Fibroblast of the aortic adventitia (primary cell): ENCODE measurements around the gene SDC4. TPM values are rescaled to one million over a fixed set of nuclear protein-coding genes. Genes with fewer than 3 reads are reported as not detected.
A peak's percentile ranks its signal among the peaks of the same experiment; 100 is the strongest.

ENCODE experiments used
- DNase-seq: peaks from one replicate; pipeline ENCODE4 v3.0.0-alpha.2; 2010; ENCODE audit warnings: low read depth
- H3K4me3 ChIP-seq: 2 replicates; pipeline ENCODE4 v1.5.1; 2011; ENCODE audit warnings: low read depth, mild to moderate bottlenecking, control low read depth, low read length, moderate library complexity
- total RNA-seq: library from RNA; depleted of rRNA; stranded (reverse); fragments of >200 nt; gene quantifications from 2 replicates; pipeline ENCODE4 v1.2.3, GENCODE V29; 2012; ENCODE audit warnings: low replicate concordance
- TF ChIP-seq, protein P1 (sequence below): IDR thresholded peaks from 2 replicates; pipeline ENCODE4 v1.5.1; 2011; ENCODE audit warnings: mild to moderate bottlenecking, low read length, control low read depth, inconsistent platforms; ENCODE audit not compliant: insufficient read depth

Gene SDC4
- total RNA-seq, 1 donor = 91.1 TPM

DNA sequence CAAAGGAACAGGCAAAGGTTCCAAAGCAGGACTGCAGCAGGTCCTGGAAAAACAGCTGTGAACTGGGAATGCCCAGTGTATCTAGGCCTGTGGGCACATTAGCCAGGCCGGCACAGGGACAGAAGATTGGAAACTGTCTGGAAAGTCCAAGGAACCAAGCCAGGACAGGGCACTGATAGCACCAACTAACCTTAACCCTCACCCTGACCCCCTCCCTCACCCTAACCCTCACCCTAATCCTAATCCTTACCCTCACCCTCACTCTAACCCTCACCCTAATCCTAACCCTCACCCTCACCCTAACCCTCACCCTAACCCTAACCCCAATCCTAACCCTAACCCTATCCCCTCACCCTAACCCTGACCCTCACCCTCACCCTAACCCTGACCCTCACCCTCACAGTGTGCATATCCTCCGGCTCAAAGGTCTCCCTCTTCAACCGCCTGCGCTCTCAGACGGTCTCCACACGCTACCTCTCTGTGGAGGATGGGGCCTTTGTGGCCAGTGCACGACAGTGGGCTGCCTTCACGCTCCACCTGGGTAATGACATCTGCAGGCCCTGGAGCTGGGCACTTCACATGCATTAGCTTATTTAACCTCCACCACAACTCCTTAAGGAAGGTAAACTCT, 35.0 kb downstream of the SDC4 start:
- DNase-seq = no peak
- TF ChIP-seq, protein P1, sequence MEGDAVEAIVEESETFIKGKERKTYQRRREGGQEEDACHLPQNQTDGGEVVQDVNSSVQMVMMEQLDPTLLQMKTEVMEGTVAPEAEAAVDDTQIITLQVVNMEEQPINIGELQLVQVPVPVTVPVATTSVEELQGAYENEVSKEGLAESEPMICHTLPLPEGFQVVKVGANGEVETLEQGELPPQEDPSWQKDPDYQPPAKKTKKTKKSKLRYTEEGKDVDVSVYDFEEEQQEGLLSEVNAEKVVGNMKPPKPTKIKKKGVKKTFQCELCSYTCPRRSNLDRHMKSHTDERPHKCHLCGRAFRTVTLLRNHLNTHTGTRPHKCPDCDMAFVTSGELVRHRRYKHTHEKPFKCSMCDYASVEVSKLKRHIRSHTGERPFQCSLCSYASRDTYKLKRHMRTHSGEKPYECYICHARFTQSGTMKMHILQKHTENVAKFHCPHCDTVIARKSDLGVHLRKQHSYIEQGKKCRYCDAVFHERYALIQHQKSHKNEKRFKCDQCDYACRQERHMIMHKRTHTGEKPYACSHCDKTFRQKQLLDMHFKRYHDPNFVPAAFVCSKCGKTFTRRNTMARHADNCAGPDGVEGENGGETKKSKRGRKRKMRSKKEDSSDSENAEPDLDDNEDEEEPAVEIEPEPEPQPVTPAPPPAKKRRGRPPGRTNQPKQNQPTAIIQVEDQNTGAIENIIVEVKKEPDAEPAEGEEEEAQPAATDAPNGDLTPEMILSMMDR = no peak
- H3K4me3 ChIP-seq = no peak overlapping the region

GRCh38 chr20:45312241-45312640, 36.0 kb downstream of the SDC4 start:
- TF ChIP-seq, protein P1 = no peak
- H3K4me3 ChIP-seq = no peak overlapping the region
- DNase-seq = no peak

GRCh38 chr20:45311589-45312211, 36.5 kb downstream of the SDC4 start:
- H3K4me3 ChIP-seq = no peak overlapping the region
- peak; percentile 40 for DNase-seq
- TF ChIP-seq, protein P1 = peak; percentile 80

DNA sequence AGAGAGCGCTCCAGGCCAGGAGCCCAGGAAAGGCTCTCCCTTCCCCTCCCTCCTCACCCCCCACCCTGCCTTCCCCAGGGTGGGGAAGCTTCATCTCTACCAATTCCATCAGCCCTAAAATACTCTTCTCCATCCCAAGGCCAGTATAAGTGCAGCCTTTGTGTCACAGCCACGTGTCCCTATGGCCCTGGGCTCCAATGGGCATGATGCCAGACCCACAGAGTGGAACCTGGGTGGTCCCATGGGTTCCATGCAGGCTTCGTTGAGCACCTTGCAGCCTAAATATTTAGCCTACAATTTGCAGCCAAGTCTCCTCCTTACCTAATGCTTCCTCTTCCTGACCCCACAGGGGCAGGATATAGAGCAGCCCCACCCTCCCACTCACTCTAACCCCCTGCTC, 39.1 kb downstream of the SDC4 start:
- DNase-seq = no peak
- TF ChIP-seq, protein P1 = no peak
- no peak overlapping the region for H3K4me3 ChIP-seq

- no peak for DNase-seq
These were observed 40.0 kb downstream of the SDC4 start, which contains the start of gene MATN4 for GRCh38 chr20:45308117-45308778. Gene MATN4 (minus strand): TSS chr20:45308299. CDS start chr20:45305582, 2,717 bp downstream.

DNA sequence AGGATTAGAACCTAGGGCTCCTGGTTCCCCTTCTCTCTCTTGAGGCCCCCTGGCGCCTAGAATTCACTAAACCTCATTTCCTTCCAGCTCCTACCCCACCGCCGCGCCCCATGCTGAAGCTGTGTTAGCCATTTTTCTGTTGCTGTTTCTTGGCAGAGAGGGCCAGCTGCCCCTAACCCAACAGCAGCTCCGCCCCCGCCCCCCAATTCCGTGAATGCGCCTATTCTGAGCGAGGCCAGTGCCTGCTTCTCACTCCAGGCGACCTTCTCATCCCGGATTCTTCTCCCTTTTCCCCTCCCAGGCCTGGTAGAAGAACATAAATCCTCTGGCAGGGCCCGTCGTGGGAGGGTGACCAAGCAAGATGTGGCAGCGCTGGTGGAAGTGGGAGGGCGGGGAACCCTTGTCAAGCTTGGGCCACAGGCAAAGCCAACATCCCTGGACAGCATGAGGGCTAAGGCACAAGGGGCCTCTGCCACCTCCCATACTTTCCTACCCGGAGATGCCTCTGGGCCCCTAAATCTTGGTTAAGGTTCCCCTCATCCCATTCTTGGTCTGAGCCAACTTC, 41.1 kb downstream of the SDC4 start:
- H3K4me3 ChIP-seq = no peak overlapping the region
- TF ChIP-seq, protein P1 = no peak
- DNase-seq = no peak

More at GRCh38 chr20:45308117-45308778, 40.0 kb downstream of the SDC4 start, which contains the start of gene MATN4:
- TF ChIP-seq, protein P1 = no peak
- no peak within 1 kb of the TSS for H3K4me3 ChIP-seq
